ENCODE data around the gene PEAR1.

PEAR1 gene

GRCh38 chr1:156893048-156893953 is at the start of gene PEAR1:
Gene PEAR1, plus strand, starts transcription at chr1:156893718. Its CDS starts 10,209 bp downstream, at chr1:156903927.
- no peak for DNase-seq

GRCh38 chr1:156844102-156844501 is 49.4 kb upstream of the PEAR1 start:
- DNase-seq, result no peak

- DNase-seq, result no peak
Observed at GRCh38 chr1:156844638-156845037, 48.9 kb upstream of the PEAR1 start.

- no peak for DNase-seq
Observed at GRCh38 chr1:156845055-156845952, 48.2 kb upstream of the PEAR1 start.

GRCh38 chr1:156845953-156846545 is 47.5 kb upstream of the PEAR1 start:
- no peak for DNase-seq

GRCh38 chr1:156846643-156847042 is 46.9 kb upstream of the PEAR1 start:
- DNase-seq, result no peak

- DNase-seq, result no peak
Observed at GRCh38 chr1:156847591-156848460, 45.7 kb upstream of the PEAR1 start.

GRCh38 chr1:156848461-156849150 is 44.9 kb upstream of the PEAR1 start:
- DNase-seq, result no peak

- no peak for DNase-seq
Observed at GRCh38 chr1:156849151-156849496, 44.4 kb upstream of the PEAR1 start.

GRCh38 chr1:156851779-156852417 is 41.6 kb upstream of the PEAR1 start:
- peak; percentile 87 for DNase-seq

- peak; percentile 96 for DNase-seq
Observed at GRCh38 chr1:156852418-156852874, 41.1 kb upstream of the PEAR1 start.

- DNase-seq, result no peak
Observed at GRCh38 chr1:156853761-156854160, 39.8 kb upstream of the PEAR1 start.

- no peak for DNase-seq
Observed at GRCh38 chr1:156854634-156855033, 38.9 kb upstream of the PEAR1 start.

- no peak for DNase-seq
Observed at GRCh38 chr1:156856282-156856785, 37.2 kb upstream of the PEAR1 start.

- no peak for DNase-seq
Observed at GRCh38 chr1:156857532-156857931, 36.0 kb upstream of the PEAR1 start.

GRCh38 chr1:156858555-156858956 is 35.0 kb upstream of the PEAR1 start:
- DNase-seq, result no peak

- DNase-seq, result no peak
Observed at GRCh38 chr1:156858959-156859522, 34.5 kb upstream of the PEAR1 start, which contains the start of gene INSRR. Gene INSRR, minus strand, starts transcription at chr1:156859117. Its CDS starts 496 bp downstream, at chr1:156858621.

- no peak for DNase-seq
Observed at GRCh38 chr1:156859523-156860112, 33.9 kb upstream of the PEAR1 start.

GRCh38 chr1:156860113-156860627 is 33.3 kb upstream of the PEAR1 start:
- peak; percentile 64 for DNase-seq
